Ovary (tissue), 3 donors: Measurements from ENCODE around the gene C9orf78.

Source experiments
- POLR2A ChIP-seq: fragments of 450-650 bp; IDR thresholded peaks from one replicate; pipeline ENCODE4 v1.6.1; 2017; ENCODE audit warnings: antibody characterized with exemption, mild to moderate bottlenecking, moderate library complexity
- TF ChIP-seq, protein P1 (sequence below), 3 donors: fragments of 450-650 bp in 2 of 3; fragments of 200-600 bp in 1 of 3; IDR thresholded peaks; one replicate each; pipeline versions ENCODE4 v1.5.1 to v1.8.0; 2016 to 2022; ENCODE audit warnings: antibody characterized with exemption in 3 of 3, mild to moderate bottlenecking in 1 of 3
- donor health status: DM: no; HTN: no; CAD: no.

DNA sequence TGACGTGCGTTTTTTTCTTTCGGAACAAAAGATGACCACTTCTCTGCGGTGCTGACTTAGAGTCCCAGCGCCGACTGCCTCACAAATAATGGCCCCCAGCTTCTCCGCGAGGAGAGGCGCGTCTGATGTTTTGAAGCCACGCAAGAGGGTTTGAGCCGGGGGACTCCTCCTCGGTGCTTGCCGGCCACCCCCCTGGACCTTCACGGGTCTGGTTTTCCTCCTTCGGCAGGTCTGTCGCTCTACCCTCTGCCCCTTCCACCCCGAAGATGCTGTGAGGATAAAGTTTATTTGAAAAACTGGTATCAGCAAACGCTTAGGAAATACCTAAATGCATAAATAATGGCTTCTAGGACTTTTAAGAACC lies 767 bp upstream of the C9orf78 start:
- TF ChIP-seq, protein P1, sequence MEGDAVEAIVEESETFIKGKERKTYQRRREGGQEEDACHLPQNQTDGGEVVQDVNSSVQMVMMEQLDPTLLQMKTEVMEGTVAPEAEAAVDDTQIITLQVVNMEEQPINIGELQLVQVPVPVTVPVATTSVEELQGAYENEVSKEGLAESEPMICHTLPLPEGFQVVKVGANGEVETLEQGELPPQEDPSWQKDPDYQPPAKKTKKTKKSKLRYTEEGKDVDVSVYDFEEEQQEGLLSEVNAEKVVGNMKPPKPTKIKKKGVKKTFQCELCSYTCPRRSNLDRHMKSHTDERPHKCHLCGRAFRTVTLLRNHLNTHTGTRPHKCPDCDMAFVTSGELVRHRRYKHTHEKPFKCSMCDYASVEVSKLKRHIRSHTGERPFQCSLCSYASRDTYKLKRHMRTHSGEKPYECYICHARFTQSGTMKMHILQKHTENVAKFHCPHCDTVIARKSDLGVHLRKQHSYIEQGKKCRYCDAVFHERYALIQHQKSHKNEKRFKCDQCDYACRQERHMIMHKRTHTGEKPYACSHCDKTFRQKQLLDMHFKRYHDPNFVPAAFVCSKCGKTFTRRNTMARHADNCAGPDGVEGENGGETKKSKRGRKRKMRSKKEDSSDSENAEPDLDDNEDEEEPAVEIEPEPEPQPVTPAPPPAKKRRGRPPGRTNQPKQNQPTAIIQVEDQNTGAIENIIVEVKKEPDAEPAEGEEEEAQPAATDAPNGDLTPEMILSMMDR (IDR thresholded peaks at IDR 0.05): no peak
- TF ChIP-seq POLR2A: no peak
